ENCODE data around the gene PTGFRN. TPM values are rescaled to one million over a fixed set of nuclear protein-coding genes. Genes with fewer than 3 reads are reported as not detected.
A peak's percentile ranks its signal among the peaks of the same experiment; 100 is the strongest.

PTGFRN gene
- total and polyA plus RNA-seq, 2 experiments from 2014 or later: 17.4 to 32.7 TPM

DNA sequence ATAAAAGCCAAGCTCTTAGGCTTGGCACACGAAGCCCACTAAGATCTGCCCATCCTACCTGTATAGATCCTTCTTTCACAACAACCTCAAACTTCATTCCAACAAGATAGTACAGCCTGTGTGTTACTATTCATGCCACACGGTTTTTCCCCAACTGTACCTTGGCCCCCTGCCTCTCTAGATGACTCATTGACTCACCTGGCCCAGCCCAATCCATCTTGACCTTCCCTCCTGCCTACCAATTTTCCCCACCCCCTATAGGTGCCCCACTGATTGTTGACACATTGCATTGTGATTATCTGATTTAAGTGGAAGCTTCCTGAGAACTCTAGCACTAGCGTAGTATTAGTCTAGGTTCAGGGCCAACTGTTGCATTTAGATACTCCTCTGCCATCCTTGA is 89.9 kb downstream of the PTGFRN start:
- no peak overlapping the region for H2AFZ ChIP-seq
- DNase-seq (ENCODE audit: low spot score) (no peak), ATAC-seq (no peak)
- peaks cover 27% of the 10 kb centered on the region for H3K4me1 Mint-ChIP-seq
- no peak overlapping the region for H3K27ac ChIP-seq (ENCODE audit: low read depth)
- H3K27ac Mint-ChIP-seq: peak overlapping the region; percentile 32; the same call in 1 of the 2 replicates
- H3K36me3 Mint-ChIP-seq (ENCODE audit: low read depth): no peaks in the 10 kb centered on the region; the same call in 2 of the 3 replicates
- H3K79me2 ChIP-seq (replicated peaks; ENCODE audit: insufficient read depth): no peaks in the 10 kb centered on the region
- H3F3A ChIP-seq (replicated peaks; ENCODE audit: low read depth): no peaks in the 10 kb centered on the region
- no peaks in the 10 kb centered on the region for H4K20me1 ChIP-seq (replicated peaks; ENCODE audit: insufficient read depth)
- no peaks in the 10 kb centered on the region for H3K36me3 ChIP-seq (ENCODE audit: insufficient read depth)
- H3K4me1 ChIP-seq (ENCODE audit: insufficient read depth): peaks cover 16% of the 10 kb centered on the region
- H3K27me3 ChIP-seq (ENCODE audit: insufficient read depth): no peaks in the 10 kb centered on the region
- no peak overlapping the region for H3K4me2 ChIP-seq
- no peak overlapping the region for H3K4me3 Mint-ChIP-seq
- no peaks in the 10 kb centered on the region; the same call in 2 of the 3 replicates for H3K9me3 Mint-ChIP-seq
- no peak overlapping the region for H3K4me3 ChIP-seq
- no peaks in the 10 kb centered on the region for H3K27me3 Mint-ChIP-seq (ENCODE audit: insufficient read depth, low read depth, poor library complexity)
- TF ChIP-seq CREB1 (CRISPR knock-in tag; IDR thresholded peaks at IDR 0.05; ENCODE audit: low read depth) (no peak), POLR2AphosphoS5 (IDR thresholded peaks at IDR 0.05; ENCODE audit: low read depth) (no peak), ZNF114 (CRISPR knock-in tag; IDR thresholded peaks at IDR 0.05) (no peak), STAT1 (IDR thresholded peaks at IDR 0.05; ENCODE audit: unreplicated experiment) (no peak), JUNB (IDR thresholded peaks at IDR 0.05; ENCODE audit: unreplicated experiment) (no peak), EZH2 (IDR thresholded peaks at IDR 0.05; ENCODE audit: low read depth, unreplicated experiment) (no peak), NANOG (IDR thresholded peaks at IDR 0.05; ENCODE audit: borderline replicate concordance) (no peak)
- TF ChIP-seq, protein P1, sequence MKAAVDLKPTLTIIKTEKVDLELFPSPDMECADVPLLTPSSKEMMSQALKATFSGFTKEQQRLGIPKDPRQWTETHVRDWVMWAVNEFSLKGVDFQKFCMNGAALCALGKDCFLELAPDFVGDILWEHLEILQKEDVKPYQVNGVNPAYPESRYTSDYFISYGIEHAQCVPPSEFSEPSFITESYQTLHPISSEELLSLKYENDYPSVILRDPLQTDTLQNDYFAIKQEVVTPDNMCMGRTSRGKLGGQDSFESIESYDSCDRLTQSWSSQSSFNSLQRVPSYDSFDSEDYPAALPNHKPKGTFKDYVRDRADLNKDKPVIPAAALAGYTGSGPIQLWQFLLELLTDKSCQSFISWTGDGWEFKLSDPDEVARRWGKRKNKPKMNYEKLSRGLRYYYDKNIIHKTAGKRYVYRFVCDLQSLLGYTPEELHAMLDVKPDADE (IDR thresholded peaks at IDR 0.05): no peak
- TF ChIP-seq, protein P2, sequence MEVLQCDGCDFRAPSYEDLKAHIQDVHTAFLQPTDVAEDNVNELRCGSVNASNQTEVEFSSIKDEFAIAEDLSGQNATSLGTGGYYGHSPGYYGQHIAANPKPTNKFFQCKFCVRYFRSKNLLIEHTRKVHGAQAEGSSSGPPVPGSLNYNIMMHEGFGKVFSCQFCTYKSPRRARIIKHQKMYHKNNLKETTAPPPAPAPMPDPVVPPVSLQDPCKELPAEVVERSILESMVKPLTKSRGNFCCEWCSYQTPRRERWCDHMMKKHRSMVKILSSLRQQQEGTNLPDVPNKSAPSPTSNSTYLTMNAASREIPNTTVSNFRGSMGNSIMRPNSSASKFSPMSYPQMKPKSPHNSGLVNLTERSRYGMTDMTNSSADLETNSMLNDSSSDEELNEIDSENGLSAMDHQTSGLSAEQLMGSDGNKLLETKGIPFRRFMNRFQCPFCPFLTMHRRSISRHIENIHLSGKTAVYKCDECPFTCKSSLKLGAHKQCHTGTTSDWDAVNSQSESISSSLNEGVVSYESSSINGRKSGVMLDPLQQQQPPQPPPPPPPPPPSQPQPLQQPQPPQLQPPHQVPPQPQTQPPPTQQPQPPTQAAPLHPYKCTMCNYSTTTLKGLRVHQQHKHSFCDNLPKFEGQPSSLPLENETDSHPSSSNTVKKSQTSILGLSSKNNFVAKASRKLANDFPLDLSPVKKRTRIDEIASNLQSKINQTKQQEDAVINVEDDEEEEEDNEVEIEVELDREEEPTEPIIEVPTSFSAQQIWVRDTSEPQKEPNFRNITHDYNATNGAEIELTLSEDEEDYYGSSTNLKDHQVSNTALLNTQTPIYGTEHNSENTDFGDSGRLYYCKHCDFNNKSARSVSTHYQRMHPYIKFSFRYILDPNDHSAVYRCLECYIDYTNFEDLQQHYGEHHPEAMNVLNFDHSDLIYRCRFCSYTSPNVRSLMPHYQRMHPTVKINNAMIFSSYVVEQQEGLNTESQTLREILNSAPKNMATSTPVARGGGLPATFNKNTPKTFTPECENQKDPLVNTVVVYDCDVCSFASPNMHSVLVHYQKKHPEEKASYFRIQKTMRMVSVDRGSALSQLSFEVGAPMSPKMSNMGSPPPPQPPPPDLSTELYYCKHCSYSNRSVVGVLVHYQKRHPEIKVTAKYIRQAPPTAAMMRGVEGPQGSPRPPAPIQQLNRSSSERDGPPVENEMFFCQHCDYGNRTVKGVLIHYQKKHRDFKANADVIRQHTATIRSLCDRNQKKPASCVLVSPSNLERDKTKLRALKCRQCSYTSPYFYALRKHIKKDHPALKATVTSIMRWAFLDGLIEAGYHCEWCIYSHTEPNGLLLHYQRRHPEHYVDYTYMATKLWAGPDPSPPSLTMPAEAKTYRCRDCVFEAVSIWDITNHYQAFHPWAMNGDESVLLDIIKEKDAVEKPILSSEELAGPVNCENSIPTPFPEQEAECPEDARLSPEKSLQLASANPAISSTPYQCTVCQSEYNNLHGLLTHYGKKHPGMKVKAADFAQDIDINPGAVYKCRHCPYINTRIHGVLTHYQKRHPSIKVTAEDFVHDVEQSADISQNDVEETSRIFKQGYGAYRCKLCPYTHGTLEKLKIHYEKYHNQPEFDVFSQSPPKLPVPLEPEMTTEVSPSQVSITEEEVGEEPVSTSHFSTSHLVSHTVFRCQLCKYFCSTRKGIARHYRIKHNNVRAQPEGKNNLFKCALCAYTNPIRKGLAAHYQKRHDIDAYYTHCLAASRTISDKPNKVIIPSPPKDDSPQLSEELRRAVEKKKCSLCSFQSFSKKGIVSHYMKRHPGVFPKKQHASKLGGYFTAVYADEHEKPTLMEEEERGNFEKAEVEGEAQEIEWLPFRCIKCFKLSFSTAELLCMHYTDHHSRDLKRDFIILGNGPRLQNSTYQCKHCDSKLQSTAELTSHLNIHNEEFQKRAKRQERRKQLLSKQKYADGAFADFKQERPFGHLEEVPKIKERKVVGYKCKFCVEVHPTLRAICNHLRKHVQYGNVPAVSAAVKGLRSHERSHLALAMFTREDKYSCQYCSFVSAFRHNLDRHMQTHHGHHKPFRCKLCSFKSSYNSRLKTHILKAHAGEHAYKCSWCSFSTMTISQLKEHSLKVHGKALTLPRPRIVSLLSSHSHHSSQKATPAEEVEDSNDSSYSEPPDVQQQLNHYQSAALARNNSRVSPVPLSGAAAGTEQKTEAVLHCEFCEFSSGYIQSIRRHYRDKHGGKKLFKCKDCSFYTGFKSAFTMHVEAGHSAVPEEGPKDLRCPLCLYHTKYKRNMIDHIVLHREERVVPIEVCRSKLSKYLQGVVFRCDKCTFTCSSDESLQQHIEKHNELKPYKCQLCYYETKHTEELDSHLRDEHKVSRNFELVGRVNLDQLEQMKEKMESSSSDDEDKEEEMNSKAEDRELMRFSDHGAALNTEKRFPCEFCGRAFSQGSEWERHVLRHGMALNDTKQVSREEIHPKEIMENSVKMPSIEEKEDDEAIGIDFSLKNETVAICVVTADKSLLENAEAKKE (CRISPR knock-in tag; IDR thresholded peaks at IDR 0.05): no peak
- TF ChIP-seq, protein P3, sequence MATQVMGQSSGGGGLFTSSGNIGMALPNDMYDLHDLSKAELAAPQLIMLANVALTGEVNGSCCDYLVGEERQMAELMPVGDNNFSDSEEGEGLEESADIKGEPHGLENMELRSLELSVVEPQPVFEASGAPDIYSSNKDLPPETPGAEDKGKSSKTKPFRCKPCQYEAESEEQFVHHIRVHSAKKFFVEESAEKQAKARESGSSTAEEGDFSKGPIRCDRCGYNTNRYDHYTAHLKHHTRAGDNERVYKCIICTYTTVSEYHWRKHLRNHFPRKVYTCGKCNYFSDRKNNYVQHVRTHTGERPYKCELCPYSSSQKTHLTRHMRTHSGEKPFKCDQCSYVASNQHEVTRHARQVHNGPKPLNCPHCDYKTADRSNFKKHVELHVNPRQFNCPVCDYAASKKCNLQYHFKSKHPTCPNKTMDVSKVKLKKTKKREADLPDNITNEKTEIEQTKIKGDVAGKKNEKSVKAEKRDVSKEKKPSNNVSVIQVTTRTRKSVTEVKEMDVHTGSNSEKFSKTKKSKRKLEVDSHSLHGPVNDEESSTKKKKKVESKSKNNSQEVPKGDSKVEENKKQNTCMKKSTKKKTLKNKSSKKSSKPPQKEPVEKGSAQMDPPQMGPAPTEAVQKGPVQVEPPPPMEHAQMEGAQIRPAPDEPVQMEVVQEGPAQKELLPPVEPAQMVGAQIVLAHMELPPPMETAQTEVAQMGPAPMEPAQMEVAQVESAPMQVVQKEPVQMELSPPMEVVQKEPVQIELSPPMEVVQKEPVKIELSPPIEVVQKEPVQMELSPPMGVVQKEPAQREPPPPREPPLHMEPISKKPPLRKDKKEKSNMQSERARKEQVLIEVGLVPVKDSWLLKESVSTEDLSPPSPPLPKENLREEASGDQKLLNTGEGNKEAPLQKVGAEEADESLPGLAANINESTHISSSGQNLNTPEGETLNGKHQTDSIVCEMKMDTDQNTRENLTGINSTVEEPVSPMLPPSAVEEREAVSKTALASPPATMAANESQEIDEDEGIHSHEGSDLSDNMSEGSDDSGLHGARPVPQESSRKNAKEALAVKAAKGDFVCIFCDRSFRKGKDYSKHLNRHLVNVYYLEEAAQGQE (IDR thresholded peaks at IDR 0.05; ENCODE audit: unreplicated experiment): no peak
- TF ChIP-seq, protein P4, sequence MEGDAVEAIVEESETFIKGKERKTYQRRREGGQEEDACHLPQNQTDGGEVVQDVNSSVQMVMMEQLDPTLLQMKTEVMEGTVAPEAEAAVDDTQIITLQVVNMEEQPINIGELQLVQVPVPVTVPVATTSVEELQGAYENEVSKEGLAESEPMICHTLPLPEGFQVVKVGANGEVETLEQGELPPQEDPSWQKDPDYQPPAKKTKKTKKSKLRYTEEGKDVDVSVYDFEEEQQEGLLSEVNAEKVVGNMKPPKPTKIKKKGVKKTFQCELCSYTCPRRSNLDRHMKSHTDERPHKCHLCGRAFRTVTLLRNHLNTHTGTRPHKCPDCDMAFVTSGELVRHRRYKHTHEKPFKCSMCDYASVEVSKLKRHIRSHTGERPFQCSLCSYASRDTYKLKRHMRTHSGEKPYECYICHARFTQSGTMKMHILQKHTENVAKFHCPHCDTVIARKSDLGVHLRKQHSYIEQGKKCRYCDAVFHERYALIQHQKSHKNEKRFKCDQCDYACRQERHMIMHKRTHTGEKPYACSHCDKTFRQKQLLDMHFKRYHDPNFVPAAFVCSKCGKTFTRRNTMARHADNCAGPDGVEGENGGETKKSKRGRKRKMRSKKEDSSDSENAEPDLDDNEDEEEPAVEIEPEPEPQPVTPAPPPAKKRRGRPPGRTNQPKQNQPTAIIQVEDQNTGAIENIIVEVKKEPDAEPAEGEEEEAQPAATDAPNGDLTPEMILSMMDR (conservative IDR thresholded peaks at IDR 0.05; ENCODE audit: low read depth in 2 of 2): no peak
- H3K9me2 ChIP-seq (ENCODE audit: insufficient read depth): peaks cover 10% of the 10 kb centered on the region; the same call in 1 of the 2 replicates
